ENCODE results near the gene ISOC2.

- TF ChIP-seq CTCF (IDR thresholded peaks at IDR 0.05) (no peak), POLR2A (IDR thresholded peaks at IDR 0.05) (no peak)
These were observed 7.8 kb downstream of the ISOC2 start for GRCh38 chr19:55453511-55454260.

Measured in adrenal gland (tissue), 5 donors.